Kidney epithelial cell (primary cell): ENCODE results near the gene PADI2. TPM values are rescaled to one million over a fixed set of nuclear protein-coding genes. Genes with fewer than 3 reads are reported as not detected.

ENCODE experiments used
- DNase-seq: peaks from one replicate; pipeline ENCODE4 v3.0.0-alpha.2; 2010; ENCODE audit warnings: low read depth
- H3K27me3 ChIP-seq: 2 replicates; pipeline ENCODE4 v1.6.0; 2011; ENCODE audit warnings: low read length; ENCODE audit not compliant: control insufficient read depth, insufficient read depth
- H3K36me3 ChIP-seq: 2 replicates; pipeline ENCODE4 v1.5.1; 2011; ENCODE audit warnings: low read length; ENCODE audit not compliant: control insufficient read depth, insufficient read depth
- H3K4me3 ChIP-seq: 2 replicates; pipeline ENCODE4 v1.5.1; 2011; ENCODE audit warnings: low read depth, mild to moderate bottlenecking, control low read depth, low read length
- total RNA-seq: library from RNA; depleted of rRNA; stranded (reverse); fragments of >200 nt; gene quantifications from 2 replicates; pipeline ENCODE4 v1.2.3, GENCODE V29; 2015
- TF ChIP-seq, protein P1 (sequence below): IDR thresholded peaks from 2 replicates; pipeline ENCODE4 v1.5.1; 2011; ENCODE audit warnings: mild to moderate bottlenecking, moderate library complexity, low read length, control low read depth, inconsistent platforms; ENCODE audit not compliant: insufficient read depth, poor library complexity, severe bottlenecking

Gene PADI2
- total RNA-seq, 1 donor from 2014 or later, result 8.1 TPM

DNA sequence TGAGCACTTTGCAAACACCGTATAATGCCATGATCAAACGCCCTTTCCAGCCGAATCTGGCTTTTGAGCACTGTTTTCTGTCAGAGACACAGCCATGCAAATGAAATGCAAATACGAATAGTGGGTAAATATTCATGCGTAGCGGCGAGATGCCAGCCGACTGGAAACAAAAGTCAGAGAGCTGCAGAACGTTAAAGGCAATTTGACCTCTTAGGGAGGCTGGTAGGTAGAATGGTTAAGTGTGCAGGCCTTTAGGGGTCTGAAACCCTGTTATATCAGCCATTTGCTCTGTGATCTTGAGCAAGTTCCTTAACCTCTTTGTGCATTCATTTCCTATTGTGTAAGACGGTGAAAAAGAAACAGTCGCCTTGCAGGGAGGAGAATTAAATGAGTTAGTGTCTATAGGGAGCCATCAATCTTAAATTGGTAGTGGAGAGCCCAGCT, 58.9 kb downstream of the PADI2 start:
- TF ChIP-seq, protein P1, sequence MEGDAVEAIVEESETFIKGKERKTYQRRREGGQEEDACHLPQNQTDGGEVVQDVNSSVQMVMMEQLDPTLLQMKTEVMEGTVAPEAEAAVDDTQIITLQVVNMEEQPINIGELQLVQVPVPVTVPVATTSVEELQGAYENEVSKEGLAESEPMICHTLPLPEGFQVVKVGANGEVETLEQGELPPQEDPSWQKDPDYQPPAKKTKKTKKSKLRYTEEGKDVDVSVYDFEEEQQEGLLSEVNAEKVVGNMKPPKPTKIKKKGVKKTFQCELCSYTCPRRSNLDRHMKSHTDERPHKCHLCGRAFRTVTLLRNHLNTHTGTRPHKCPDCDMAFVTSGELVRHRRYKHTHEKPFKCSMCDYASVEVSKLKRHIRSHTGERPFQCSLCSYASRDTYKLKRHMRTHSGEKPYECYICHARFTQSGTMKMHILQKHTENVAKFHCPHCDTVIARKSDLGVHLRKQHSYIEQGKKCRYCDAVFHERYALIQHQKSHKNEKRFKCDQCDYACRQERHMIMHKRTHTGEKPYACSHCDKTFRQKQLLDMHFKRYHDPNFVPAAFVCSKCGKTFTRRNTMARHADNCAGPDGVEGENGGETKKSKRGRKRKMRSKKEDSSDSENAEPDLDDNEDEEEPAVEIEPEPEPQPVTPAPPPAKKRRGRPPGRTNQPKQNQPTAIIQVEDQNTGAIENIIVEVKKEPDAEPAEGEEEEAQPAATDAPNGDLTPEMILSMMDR, result no peak
- no peak for DNase-seq
- Histone ChIP-seq H3K36me3 (no peaks in the 10 kb centered on the region), H3K27me3 (no peaks in the 10 kb centered on the region), H3K4me3 (no peak overlapping the region)

DNA sequence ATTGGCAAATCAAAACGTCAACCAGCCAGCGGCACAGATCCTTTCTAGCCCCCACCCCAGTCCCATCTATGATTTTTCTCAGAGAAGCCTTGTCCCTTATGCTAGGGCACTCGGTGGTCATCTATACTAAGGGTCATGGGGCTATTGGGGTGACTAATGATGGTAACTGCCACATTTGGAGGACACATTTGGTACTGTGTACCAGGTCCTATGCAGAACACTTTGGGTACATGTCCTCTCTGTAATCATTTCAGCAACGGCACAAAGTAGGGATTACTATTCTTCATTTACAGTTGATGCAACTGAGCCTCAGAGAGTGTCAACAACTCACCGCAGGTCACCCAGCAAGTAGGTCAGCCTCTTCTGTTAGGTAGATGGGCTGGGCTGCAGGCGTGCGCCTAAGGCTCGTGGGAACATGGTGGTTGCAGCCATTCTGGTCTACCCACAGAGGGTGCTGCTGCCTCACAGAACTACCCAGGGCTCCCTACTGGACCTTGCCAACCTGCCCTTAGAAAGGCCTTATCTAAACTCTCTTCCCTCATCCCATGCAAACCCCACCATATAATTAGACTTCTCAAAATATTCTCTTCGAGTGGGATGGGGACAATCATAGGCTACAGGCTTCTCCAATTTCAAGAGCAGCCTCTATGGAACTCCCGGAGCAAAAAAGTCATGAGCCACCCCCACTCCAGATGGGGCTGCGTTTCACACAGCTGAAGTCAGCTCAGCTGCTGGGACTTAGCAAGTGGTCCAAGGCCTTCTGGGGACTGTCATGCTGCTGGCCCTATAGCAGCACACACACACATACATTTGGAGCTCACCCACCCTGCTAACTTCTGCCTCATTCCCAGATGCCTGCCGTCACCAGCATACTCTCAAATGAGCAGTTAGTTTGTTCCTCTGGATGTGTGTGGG, 59.6 kb downstream of the PADI2 start:
- Histone ChIP-seq H3K36me3 (no peaks in the 10 kb centered on the region), H3K4me3 (no peak overlapping the region), H3K27me3 (no peaks in the 10 kb centered on the region)
- no peak for DNase-seq
- TF ChIP-seq, protein P1, result peak; percentile 86

DNA sequence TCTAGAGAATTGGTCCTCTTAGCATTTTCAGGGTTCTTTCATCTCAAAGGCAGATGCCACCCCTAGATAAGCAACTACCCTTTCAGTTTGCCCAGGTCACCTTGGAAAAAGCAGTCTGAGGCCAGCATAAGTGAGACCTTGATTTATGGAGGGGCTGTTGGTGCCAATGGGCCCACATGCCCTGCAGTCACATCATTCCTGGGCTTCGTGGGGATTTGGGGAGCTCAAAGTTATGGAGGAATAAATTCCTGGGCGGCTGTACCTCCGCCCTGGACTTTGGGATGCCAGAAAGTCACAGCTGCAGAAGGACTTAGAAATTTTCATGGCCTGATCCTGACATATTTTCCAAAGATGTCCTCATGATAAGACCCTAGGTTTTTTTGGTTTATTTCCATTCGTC, 62.7 kb downstream of the PADI2 start:
- DNase-seq, result no peak
- TF ChIP-seq, protein P1, result no peak
- Histone ChIP-seq H3K4me3 (no peak overlapping the region), H3K27me3 (no peaks in the 10 kb centered on the region), H3K36me3 (no peaks in the 10 kb centered on the region)

DNA sequence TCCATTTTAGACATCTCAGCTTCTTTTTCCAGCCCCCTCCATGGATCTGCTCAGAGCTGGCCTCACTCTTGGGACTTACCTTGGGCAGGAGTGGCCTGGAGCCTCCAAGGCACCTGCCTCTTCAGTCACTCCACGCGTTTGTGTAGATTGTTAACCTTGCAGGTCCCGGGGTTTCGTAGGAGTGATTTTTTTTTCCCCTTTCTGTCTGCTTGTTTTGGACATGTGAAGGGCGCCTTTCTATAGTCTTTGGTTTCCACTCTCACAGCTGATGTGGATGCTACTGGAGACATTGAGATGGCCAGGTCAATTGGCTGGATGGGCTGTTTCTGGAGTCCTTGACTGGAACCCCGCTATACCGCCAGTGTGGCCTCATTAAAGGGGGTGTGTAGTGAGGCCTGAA, 63.5 kb downstream of the PADI2 start:
- H3K27me3 ChIP-seq, result no peaks in the 10 kb centered on the region
- no peak overlapping the region for H3K4me3 ChIP-seq
- TF ChIP-seq, protein P1, result no peak
- H3K36me3 ChIP-seq, result no peaks in the 10 kb centered on the region
- no peak for DNase-seq

DNA sequence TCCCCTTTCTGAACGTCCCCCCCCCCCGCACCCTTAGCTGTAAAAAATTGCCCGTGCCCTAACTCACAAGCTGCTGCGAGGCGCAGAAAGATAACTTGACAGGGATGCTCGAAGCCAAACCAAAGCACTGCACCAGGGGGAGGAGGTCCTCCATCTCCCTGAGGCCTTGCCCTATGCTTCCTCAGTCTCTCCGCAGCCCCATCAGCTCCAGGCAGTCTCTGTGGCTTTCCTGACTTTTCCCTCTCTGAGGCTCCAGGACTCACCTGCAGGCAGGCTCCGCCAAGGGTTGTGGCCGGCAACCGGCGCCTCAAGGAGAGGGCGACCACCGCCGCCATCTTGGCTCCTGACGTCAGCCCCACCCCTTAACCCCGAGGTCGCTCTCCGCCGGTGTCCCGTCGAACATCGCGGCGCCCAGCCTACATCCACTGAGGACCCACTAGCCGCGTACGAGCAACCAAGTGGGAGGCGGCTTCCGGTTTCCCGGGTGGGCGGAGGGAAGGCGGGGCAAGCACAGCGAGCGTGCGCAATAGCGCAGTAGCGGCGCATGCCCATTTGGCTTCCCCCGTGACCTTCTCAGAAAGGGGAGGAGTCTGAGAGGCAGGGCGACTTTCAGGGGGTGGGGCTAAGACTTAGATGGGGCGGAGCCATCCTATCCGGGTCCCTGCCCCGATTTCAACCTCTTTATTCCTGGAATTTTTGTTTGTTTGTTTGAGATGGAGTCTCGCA, 65.4 kb downstream of the PADI2 start, which contains the start of gene SDHB:
TSS of gene SDHB (minus strand) at position 348 of the 726 bp plus-strand sequence. CDS start at position 335, 13 bp downstream.
- Histone ChIP-seq H3K27me3 (no peaks in the 10 kb centered on the region), H3K36me3 (no peaks in the 10 kb centered on the region), H3K4me3 (peak within 1 kb of the TSS; percentile 98)
- DNase-seq, result peak; percentile 85
- TF ChIP-seq, protein P1, result no peak
